MG63 (cell line): ENCODE measurements around the gene TMEM50A. TPM values are rescaled to one million over a fixed set of nuclear protein-coding genes. Genes with fewer than 3 reads are reported as not detected.
"Not testable (repeated sequence)": the region's sequence is repeated elsewhere in the genome, so short reads cannot be mapped to it uniquely, and the experiment has no call there.

ENCODE experiments used
- DNase-seq: peaks from one replicate; pipeline ENCODE4 v3.0.0-alpha.2; 2020
- H3K27me3 ChIP-seq: fragments of 250-450 bp; sonication (Bioruptor Pico); 2 replicates; pipeline ENCODE4 v1.5.1; 2020; ENCODE audit warnings: mild to moderate bottlenecking, moderate library complexity
- H3K36me3 ChIP-seq: fragments of 250-450 bp; sonication (Bioruptor Pico); 2 replicates; pipeline ENCODE4 v1.5.1; 2020; ENCODE audit warnings: mild to moderate bottlenecking, moderate library complexity
- H3K4me3 ChIP-seq: fragments of 250-450 bp; sonication (Bioruptor Pico); 2 replicates; pipeline ENCODE4 v1.5.1; 2020; ENCODE audit warnings: mild to moderate bottlenecking, moderate library complexity
- H3K9me3 ChIP-seq: fragments of 250-450 bp; sonication (Bioruptor Pico); 2 replicates; pipeline ENCODE4 v1.5.1; 2020; ENCODE audit warnings: mild to moderate bottlenecking, moderate library complexity
- total RNA-seq: library from RNA; depleted of rRNA; stranded (reverse); fragments of >200 nt; shearing (Covaris generic); gene quantifications from 2 replicates; pipeline ENCODE4 v1.2.3, GENCODE V29; 2014; ENCODE audit warnings: low replicate concordance

The TMEM50A gene
- total RNA-seq, 1 experiment from 2014 or later, result 82.2 TPM

- not testable (repeated sequence) for DNase-seq, H3K36me3 ChIP-seq, H3K4me3 ChIP-seq, H3K27me3 ChIP-seq, H3K9me3 ChIP-seq
Observed at GRCh38 chr1:25327864-25328790, 10.0 kb upstream of the TMEM50A start.

- H3K36me3 ChIP-seq, H3K9me3 ChIP-seq, H3K27me3 ChIP-seq, H3K4me3 ChIP-seq: not testable (repeated sequence)
- DNase-seq, result peak; percentile 20
Observed at GRCh38 chr1:25328791-25329185, 9.3 kb upstream of the TMEM50A start.

GRCh38 chr1:25329336-25329735 is 8.8 kb upstream of the TMEM50A start:
- not testable (repeated sequence) for H3K9me3 ChIP-seq, H3K27me3 ChIP-seq, H3K36me3 ChIP-seq, H3K4me3 ChIP-seq, DNase-seq

GRCh38 chr1:25329950-25330349 is 8.2 kb upstream of the TMEM50A start:
- H3K4me3 ChIP-seq, H3K9me3 ChIP-seq, H3K36me3 ChIP-seq, H3K27me3 ChIP-seq: not testable (repeated sequence)
- peak; percentile 47 for DNase-seq

GRCh38 chr1:25336922-25337354 is 1.2 kb upstream of the TMEM50A start:
- peak overlapping the region; percentile 56 for H3K4me3 ChIP-seq
- H3K27me3 ChIP-seq, H3K9me3 ChIP-seq, H3K36me3 ChIP-seq: not testable (repeated sequence)
- peak; percentile 33 for DNase-seq

GRCh38 chr1:25337483-25338187 is 499 bp upstream of the TMEM50A start:
- peak overlapping the region; percentile 85 for H3K4me3 ChIP-seq
- DNase-seq, H3K27me3 ChIP-seq, H3K9me3 ChIP-seq: not testable (repeated sequence)
- peaks cover 14% of the 10 kb centered on the region for H3K36me3 ChIP-seq

DNA sequence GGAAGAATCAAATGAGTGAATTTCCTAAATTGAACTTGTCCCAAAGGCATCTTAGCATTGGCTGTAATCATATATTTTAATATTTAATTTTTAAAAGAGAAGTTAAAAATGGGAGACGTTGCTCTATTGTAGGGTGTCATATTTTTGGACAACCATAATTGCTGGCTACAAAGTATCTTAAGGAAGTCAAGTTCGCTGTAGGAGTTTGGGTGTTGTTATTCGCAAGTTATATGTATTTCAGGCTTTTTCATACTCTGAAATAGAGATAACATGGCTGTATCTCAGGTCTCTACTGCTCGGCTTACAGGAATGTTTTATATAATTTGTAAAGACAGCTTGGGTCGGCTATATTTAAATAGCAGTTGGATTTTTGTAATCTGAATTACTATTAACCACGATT is 852 bp downstream of the TMEM50A start:
- Histone ChIP-seq H3K4me3 (peak overlapping the region; percentile 85), H3K27me3 (no peaks in the 10 kb centered on the region), H3K9me3 (no peaks in the 10 kb centered on the region), H3K36me3 (peaks cover 25% of the 10 kb centered on the region)
- no peak for DNase-seq

- H3K27me3 ChIP-seq, result no peaks in the 10 kb centered on the region
- H3K4me3 ChIP-seq, result no peak overlapping the region
Observed at GRCh38 chr1:25341746-25342145, 3.6 kb downstream of the TMEM50A start.

DNA sequence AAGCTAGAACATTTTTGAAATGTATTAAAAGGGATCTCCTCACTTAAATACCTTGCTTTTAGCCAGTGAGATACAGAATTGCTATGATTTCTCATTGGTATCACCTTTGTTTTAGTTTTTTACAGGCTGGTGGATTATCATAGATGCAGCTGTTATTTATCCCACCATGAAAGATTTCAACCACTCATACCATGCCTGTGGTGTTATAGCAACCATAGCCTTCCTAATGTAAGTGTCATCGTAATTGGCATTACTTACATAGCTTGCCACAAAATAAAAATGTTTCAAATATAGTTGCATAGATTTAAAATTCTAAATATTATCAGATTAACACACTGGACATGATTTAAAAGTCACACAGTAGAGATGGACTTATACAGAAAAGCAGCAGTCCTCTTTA is 4.7 kb downstream of the TMEM50A start:
- DNase-seq, result no peak
- Histone ChIP-seq H3K9me3 (no peaks in the 10 kb centered on the region), H3K4me3 (no peak overlapping the region), H3K36me3 (peaks cover 53% of the 10 kb centered on the region), H3K27me3 (no peaks in the 10 kb centered on the region)

More at GRCh38 chr1:25341746-25342145, 3.6 kb downstream of the TMEM50A start:
- H3K36me3 ChIP-seq, result peaks cover 44% of the 10 kb centered on the region
- DNase-seq, result no peak
- no peaks in the 10 kb centered on the region for H3K9me3 ChIP-seq

GRCh38 chr1:25343872-25344271 is 5.7 kb downstream of the TMEM50A start:
- DNase-seq, result peak; percentile 93
- no peak overlapping the region for H3K4me3 ChIP-seq
- no peaks in the 10 kb centered on the region for H3K27me3 ChIP-seq
- no peaks in the 10 kb centered on the region for H3K9me3 ChIP-seq
- peaks cover 59% of the 10 kb centered on the region for H3K36me3 ChIP-seq

- H3K36me3 ChIP-seq, result peaks cover 61% of the 10 kb centered on the region
- no peaks in the 10 kb centered on the region for H3K9me3 ChIP-seq
- H3K4me3 ChIP-seq, result no peak overlapping the region
- no peak for DNase-seq
- no peaks in the 10 kb centered on the region for H3K27me3 ChIP-seq
Observed at GRCh38 chr1:25347556-25347955, 9.4 kb downstream of the TMEM50A start.

GRCh38 chr1:25349606-25350005 is 11.5 kb downstream of the TMEM50A start:
- no peak overlapping the region for H3K4me3 ChIP-seq
- no peak for DNase-seq
- H3K27me3 ChIP-seq, result no peaks in the 10 kb centered on the region
- peaks cover 63% of the 10 kb centered on the region for H3K36me3 ChIP-seq
- H3K9me3 ChIP-seq, result no peaks in the 10 kb centered on the region

- Histone ChIP-seq H3K4me3 (no peak overlapping the region), H3K27me3 (no peaks in the 10 kb centered on the region), H3K9me3 (no peaks in the 10 kb centered on the region), H3K36me3 (peaks cover 62% of the 10 kb centered on the region)
- DNase-seq, result no peak
Observed at GRCh38 chr1:25355841-25356395, 17.8 kb downstream of the TMEM50A start.

- Histone ChIP-seq H3K36me3 (peaks cover 66% of the 10 kb centered on the region), H3K27me3 (no peaks in the 10 kb centered on the region), H3K4me3 (no peak overlapping the region), H3K9me3 (no peaks in the 10 kb centered on the region)
- no peak for DNase-seq
Observed at GRCh38 chr1:25356441-25356840, 18.3 kb downstream of the TMEM50A start.

- no peak overlapping the region for H3K4me3 ChIP-seq
- H3K27me3 ChIP-seq, result no peaks in the 10 kb centered on the region
- DNase-seq, result no peak
- peaks cover 69% of the 10 kb centered on the region for H3K36me3 ChIP-seq
- H3K9me3 ChIP-seq, result no peaks in the 10 kb centered on the region
Observed at GRCh38 chr1:25356848-25357247, 18.7 kb downstream of the TMEM50A start.

DNA sequence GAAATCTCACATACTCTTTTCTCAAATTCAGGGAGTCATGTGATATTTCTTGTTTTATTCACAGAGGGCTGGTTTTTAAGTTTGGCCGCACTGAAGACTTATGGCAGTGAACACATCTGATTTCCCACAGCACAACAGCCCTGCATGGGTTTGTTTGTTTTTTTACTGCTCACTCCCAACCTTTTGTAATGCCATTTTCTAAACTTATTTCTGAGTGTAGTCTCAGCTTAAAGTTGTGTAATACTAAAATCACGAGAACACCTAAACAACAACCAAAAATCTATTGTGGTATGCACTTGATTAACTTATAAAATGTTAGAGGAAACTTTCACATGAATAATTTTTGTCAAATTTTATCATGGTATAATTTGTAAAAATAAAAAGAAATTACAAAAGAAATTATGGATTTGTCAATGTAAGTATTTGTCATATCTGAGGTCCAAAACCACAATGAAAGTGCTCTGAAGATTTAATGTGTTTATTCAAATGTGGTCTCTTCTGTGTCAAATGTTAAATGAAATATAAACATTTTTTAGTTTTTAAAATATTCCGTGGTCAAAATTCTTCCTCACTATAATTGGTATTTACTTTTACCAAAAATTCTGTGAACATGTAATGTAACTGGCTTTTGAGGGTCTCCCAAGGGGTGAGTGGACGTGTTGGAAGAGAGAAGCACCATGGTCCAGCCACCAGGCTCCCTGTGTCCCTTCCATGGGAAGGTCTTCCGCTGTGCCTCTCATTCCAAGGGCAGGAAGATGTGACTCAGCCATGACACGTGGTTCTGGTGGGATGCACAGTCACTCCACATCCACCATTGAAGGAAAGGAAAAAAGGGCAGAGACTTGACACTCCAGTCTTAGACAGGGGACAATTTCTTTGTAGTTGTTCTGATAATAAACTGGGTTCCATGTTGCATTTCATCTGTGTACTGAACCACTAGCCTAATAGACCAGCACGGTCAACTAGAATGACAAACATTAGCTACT is 22.8 kb downstream of the TMEM50A start:
- no peaks in the 10 kb centered on the region for H3K27me3 ChIP-seq
- H3K9me3 ChIP-seq, result no peaks in the 10 kb centered on the region
- H3K36me3 ChIP-seq, result peaks cover 47% of the 10 kb centered on the region
- no peak overlapping the region for H3K4me3 ChIP-seq
- DNase-seq, result peak; percentile 77
